ENCODE measurements around the gene GNAT3. TPM values are rescaled to one million over a fixed set of nuclear protein-coding genes. Genes with fewer than 3 reads are reported as not detected.

GNAT3 gene
- total and polyA plus RNA-seq, 2 of the 8 experiments (the other 6 are each of a cell fraction or from before 2014, with no cell fraction given), result not detected

DNA sequence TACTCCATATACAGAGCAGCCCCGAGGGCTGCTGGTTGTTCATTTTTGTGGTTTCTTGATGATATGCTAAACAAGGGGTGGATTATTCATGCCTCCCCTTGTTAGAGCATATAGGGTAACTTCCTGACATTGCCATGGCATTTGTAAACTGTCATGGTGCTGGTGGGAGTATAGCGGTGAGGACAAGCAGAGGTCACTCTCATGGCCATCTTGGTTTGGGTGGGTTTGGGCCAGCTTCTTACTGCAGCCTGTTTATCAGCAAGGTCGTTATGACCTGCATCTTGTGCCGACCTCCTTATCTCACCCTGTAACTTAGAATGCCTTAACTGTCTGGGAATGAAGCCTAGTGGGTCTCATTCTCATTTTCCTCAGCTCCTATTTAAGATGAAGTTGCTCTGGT is 31.3 kb downstream of the GNAT3 start:
- Histone ChIP-seq H3K56ac (replicated peaks; ENCODE audit: insufficient read length, low read depth, low read length) (no peak overlapping the region), H3K23me2 (ENCODE audit: low read depth, low read length) (no peaks in the 10 kb centered on the region), H4K8ac (ENCODE audit: extremely low read depth, insufficient read depth, low read length) (no peak overlapping the region), H3K9me3 (ENCODE audit: insufficient read depth in 2 of 2, low read depth in 1 of 2, low read length in 1 of 2) (no peaks in the 10 kb centered on the region), H2BK15ac (ENCODE audit: low read length) (no peak overlapping the region), H2BK120ac (replicated peaks; ENCODE audit: low read depth, low read length) (no peak overlapping the region), H3K18ac (ENCODE audit: extremely low read depth, low read length) (no peak overlapping the region), H3K79me1 (ENCODE audit: low read depth, low read length) (no peaks in the 10 kb centered on the region), H3K4me1 (replicated peaks in 1 of 4; ENCODE audit: control insufficient read depth in 3 of 4, insufficient read depth in 4 of 4, low read length in 3 of 4) (peaks cover 0 to 3% (median 1%) of the 10 kb centered on the region in 4 experiments; a peak in 1 of 7 replicates), H2BK20ac (ENCODE audit: low read length) (peak overlapping the region; percentile 2; the same call in 1 of the 2 replicates), H3K14ac (ENCODE audit: insufficient read length) (no peak overlapping the region), H3K4me2 (ENCODE audit: insufficient read depth in 1 of 2, low read depth in 2 of 2, low read length in 2 of 2) (no peak overlapping the region), H3K4me3 (ENCODE audit: extremely low read depth in 1 of 4, insufficient read depth in 2 of 4, low read depth in 3 of 4, low read length in 4 of 4) (no peak overlapping the region), H3K27ac (ENCODE audit: low read depth, low read length) (no peak overlapping the region), H3K36me3 (ENCODE audit: control insufficient read depth in 2 of 4, insufficient read depth in 4 of 4, low read length in 3 of 4) (no peaks in the 10 kb centered on the region), H3K4ac (replicated peaks; ENCODE audit: insufficient read length, low read depth, low read length) (no peak overlapping the region), H2BK5ac (ENCODE audit: low read depth, low read length) (no peak overlapping the region), H3K23ac (ENCODE audit: insufficient read length) (no peak overlapping the region), H2AFZ (ENCODE audit: low read length) (no peak overlapping the region), H3K27me3 (replicated peaks in 1 of 4; ENCODE audit: control insufficient read depth in 3 of 4, extremely low read depth in 1 of 4, insufficient read depth in 3 of 4, low read length in 3 of 4) (no peaks in the 10 kb centered on the region), H4K5ac (ENCODE audit: insufficient read length, low read depth, low read length) (no peak overlapping the region), H2BK12ac (ENCODE audit: low read depth, low read length) (peak overlapping the region; percentile 85; the same call in 1 of the 2 replicates), H3K9ac (replicated peaks in 1 of 4; ENCODE audit: extremely low read depth in 1 of 4, low read depth in 3 of 4, low read length in 3 of 4) (no peak overlapping the region), H4K91ac (replicated peaks; ENCODE audit: insufficient read length, low read length) (no peak overlapping the region), H2AK5ac (ENCODE audit: low read depth, low read length) (no peak overlapping the region), H4K20me1 (replicated peaks in 1 of 2; ENCODE audit: control insufficient read depth in 1 of 2, insufficient read depth in 2 of 2, low read length in 2 of 2) (no peaks in the 10 kb centered on the region), H3K79me2 (ENCODE audit: control insufficient read depth in 1 of 2, insufficient read depth in 2 of 2, low read length in 2 of 2) (no peaks in the 10 kb centered on the region)
- FAIRE-seq, result no peak
- ChIA-PET CTCF (ENCODE audit: partially characterized antibody) (interaction anchor here (0.6 to 1.4 kb wide), 3 partner anchors 9 to 457 kb away, joined by 3 to 4 read pairs (median 3); no protein-coding TSS in a partner anchor), POLR2A (ENCODE audit: partially characterized antibody) (interaction anchor here (1.3 kb wide), 1 partner anchor 11 kb away, joined by 3 read pairs; no protein-coding TSS in a partner anchor)
- 87% methylated on average over 4 of the region's 4 CpGs; no CpG with 5 or more reads in 1 of the 2 experiments for WGBS, 2 experiments (ENCODE audit: extremely low coverage in 1 of 2, insufficient coverage in 1 of 2, insufficient read length in 1 of 2, insufficient replicate concordance in 2 of 2, low coverage in 1 of 2, low lambda C conversion rate in 2 of 2, missing lambda C conversion rate in 1 of 2)
- TF ChIP-seq, protein P1, sequence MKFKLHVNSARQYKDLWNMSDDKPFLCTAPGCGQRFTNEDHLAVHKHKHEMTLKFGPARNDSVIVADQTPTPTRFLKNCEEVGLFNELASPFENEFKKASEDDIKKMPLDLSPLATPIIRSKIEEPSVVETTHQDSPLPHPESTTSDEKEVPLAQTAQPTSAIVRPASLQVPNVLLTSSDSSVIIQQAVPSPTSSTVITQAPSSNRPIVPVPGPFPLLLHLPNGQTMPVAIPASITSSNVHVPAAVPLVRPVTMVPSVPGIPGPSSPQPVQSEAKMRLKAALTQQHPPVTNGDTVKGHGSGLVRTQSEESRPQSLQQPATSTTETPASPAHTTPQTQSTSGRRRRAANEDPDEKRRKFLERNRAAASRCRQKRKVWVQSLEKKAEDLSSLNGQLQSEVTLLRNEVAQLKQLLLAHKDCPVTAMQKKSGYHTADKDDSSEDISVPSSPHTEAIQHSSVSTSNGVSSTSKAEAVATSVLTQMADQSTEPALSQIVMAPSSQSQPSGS (IDR thresholded peaks at IDR 0.05; ENCODE audit: low read length), result no peak
- TF ChIP-seq YY1 (IDR thresholded peaks at IDR 0.05; ENCODE audit: low read depth, low read length), result no peak
- TF ChIP-seq RFX5 (IDR thresholded peaks at IDR 0.05; ENCODE audit: borderline replicate concordance, low read depth, low read length), result no peak
- no peak for TF ChIP-seq SP1 (IDR thresholded peaks at IDR 0.05; ENCODE audit: low read depth, low read length)
- TF ChIP-seq FOSL1 (IDR thresholded peaks at IDR 0.05; ENCODE audit: insufficient read depth, low read depth, low read length), result no peak
- no peak for TF ChIP-seq BRCA1 (IDR thresholded peaks at IDR 0.05; ENCODE audit: low read depth, low read length)
- no peak for DNase-seq (ENCODE audit: low read depth in 1 of 2, low spot score in 2 of 2)

Data from H1 (cell line).